BJ (cell line): Measurements from ENCODE around the gene MYO18A. TPM values are rescaled to one million over a fixed set of nuclear protein-coding genes. Genes with fewer than 3 reads are reported as not detected.

Source experiments
- CTCF ChIA-PET: fragments of 350-600 bp; formaldehyde crosslinking; extraction: SDS; loops from one replicate; lab custom pipeline; 2021; ENCODE audit warnings: antibody characterized with exemption, inconsistent platforms; lab: Yijun Ruan, JAX
- POLR2A ChIA-PET: fragments of 300-600 bp; sonication (Branson Sonifier 250); formaldehyde crosslinking; extraction: SDS; loops from one replicate; lab custom pipeline; 2021; ENCODE audit warnings: antibody characterized with exemption; lab: Charles Lee
- DNase-seq: peaks from one replicate; pipeline ENCODE4 v3.0.0-alpha.2; 2011; ENCODE audit warnings: low read depth
- H3K27me3 ChIP-seq: 2 replicates; pipeline ENCODE4 v1.6.0; 2011; ENCODE audit warnings: low read length; ENCODE audit not compliant: control insufficient read depth, insufficient read depth
- H3K36me3 ChIP-seq: 2 replicates; pipeline ENCODE4 v1.5.1; 2011; ENCODE audit warnings: low read length; ENCODE audit not compliant: control insufficient read depth, insufficient read depth
- H3K4me3 ChIP-seq: 2 replicates; pipeline ENCODE4 v1.5.1; 2011; ENCODE audit warnings: low read depth, mild to moderate bottlenecking, control low read depth, low read length
- polyA plus RNA-seq: library from polyadenylated mRNA; depleted of rRNA; stranded (reverse); fragments of >200 nt; gene quantifications from 2 replicates; pipeline ENCODE4 v1.2.3, GENCODE V29; 2011
- TF ChIP-seq, protein P1 (sequence below): IDR thresholded peaks from 2 replicates; pipeline ENCODE4 v1.5.1; 2011; ENCODE audit warnings: low read depth, mild to moderate bottlenecking, control low read depth, inconsistent platforms, low read length, moderate library complexity; ENCODE audit not compliant: insufficient read depth

Gene MYO18A
- polyA plus RNA-seq, 1 experiment: 12.0 TPM

DNA sequence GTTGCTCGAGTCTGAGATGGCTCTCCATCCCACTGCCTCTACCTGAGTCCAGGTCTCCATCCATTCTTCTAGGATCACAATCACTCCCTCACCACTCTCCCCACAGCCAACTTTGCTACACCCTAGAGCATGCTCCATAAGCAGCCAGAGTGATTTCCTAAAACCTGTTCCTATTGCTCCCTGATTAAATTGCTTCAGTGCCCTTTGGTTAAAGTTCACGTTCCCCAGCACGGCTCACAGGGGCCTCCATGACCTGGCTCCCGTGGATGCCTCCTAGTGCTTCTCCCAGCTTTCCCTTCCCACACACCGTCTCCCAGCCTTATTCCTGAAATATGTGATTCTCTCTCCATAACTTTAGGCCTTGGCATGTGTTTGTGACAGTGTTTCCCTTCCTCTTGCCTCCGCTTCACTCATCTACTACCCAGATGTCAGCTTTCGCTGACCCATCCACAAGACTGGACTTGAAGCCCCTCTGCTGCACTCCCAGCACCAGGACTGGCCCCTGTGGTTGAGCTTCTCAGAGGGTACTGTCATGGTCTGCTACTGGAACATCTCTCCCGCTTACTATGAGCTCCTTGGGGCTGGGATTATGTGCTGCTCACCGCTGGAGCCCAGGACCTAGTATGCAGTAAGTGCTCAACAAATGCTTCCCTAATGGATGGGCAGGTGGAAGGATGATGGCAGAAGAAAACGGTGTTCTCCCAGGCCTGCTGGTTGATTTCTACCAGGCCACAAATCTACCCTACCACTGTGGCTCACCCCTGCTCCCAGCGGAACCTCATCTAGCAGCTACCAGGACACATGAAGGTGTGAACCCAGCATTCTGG is 17.9 kb downstream of the MYO18A start:
- no peak overlapping the region for H3K4me3 ChIP-seq
- peaks cover 9% of the 10 kb centered on the region for H3K36me3 ChIP-seq
- ChIA-PET CTCF (interaction anchor here (1.1 to 2.0 kb wide), 6 partner anchors 11 to 58 kb away, joined by 3 to 14 read pairs (median 6); partner anchors contain the start of gene MYO18A), POLR2A (interaction anchor here (1.2 kb wide), 1 partner anchor 14 kb away, joined by 4 read pairs; no protein-coding TSS in a partner anchor)
- DNase-seq: no peak
- TF ChIP-seq, protein P1, sequence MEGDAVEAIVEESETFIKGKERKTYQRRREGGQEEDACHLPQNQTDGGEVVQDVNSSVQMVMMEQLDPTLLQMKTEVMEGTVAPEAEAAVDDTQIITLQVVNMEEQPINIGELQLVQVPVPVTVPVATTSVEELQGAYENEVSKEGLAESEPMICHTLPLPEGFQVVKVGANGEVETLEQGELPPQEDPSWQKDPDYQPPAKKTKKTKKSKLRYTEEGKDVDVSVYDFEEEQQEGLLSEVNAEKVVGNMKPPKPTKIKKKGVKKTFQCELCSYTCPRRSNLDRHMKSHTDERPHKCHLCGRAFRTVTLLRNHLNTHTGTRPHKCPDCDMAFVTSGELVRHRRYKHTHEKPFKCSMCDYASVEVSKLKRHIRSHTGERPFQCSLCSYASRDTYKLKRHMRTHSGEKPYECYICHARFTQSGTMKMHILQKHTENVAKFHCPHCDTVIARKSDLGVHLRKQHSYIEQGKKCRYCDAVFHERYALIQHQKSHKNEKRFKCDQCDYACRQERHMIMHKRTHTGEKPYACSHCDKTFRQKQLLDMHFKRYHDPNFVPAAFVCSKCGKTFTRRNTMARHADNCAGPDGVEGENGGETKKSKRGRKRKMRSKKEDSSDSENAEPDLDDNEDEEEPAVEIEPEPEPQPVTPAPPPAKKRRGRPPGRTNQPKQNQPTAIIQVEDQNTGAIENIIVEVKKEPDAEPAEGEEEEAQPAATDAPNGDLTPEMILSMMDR: no peak
- H3K27me3 ChIP-seq: no peaks in the 10 kb centered on the region

DNA sequence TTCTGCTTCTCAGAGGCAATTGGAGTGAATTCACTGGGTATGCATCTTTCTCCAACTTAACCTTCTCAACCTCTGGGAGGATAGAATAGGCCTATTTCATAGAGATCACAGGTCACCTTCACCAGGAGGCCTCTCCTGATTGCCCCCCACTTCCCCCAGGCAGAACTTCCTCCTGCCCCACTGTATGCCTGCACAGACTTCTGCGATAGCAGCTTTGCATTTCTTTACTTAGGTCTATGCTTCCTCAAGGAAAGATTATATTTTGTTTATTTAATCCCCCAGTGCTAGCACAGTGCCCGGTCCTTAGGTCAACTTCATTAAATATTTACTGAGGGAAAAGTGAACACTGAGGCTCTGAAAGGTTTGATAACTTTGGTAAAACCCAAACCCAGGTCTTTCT is 19.9 kb downstream of the MYO18A start:
- no peaks in the 10 kb centered on the region for H3K36me3 ChIP-seq
- no peak for DNase-seq
- no peak overlapping the region for H3K4me3 ChIP-seq
- no peaks in the 10 kb centered on the region for H3K27me3 ChIP-seq
- ChIA-PET POLR2A (no interaction called here), CTCF (interaction anchor here (2.1 to 2.5 kb wide), 2 partner anchors 15 to 59 kb away, joined by 6 to 10 read pairs; no protein-coding TSS in a partner anchor)
- TF ChIP-seq, protein P1: no peak

DNA sequence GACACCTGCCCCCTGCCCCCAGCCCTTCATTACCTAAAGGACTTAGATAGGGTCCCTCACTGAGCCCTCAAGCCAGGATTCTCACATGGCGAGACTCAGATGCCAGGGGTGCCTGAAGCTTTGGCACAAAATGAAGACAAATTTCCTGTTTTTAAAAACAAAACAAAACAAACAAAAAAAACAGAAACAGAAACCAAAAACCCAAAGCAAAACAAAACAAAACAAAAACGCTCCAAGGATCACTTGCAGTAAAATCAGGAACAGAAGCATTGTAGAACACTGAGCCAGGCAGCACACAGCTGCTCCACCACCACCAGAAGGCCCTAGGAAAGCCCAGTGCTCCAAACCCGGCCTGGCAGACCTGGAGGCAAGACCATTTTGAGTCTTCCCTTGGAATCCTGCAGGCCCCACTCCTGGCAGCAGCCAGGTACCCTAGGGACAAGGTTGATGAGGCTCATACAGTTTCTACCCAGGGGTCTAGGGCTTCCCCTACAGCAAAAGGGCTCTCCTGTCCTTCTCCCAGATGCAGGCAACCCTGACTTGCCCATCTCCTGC is 20.8 kb downstream of the MYO18A start:
- ChIA-PET POLR2A (no interaction called here), CTCF (interaction anchor here (2.1 to 2.5 kb wide), 2 partner anchors 14 to 60 kb away, joined by 6 to 10 read pairs; no protein-coding TSS in a partner anchor)
- TF ChIP-seq, protein P1: no peak
- H3K36me3 ChIP-seq: no peaks in the 10 kb centered on the region
- DNase-seq: no peak
- H3K4me3 ChIP-seq: no peak overlapping the region
- no peaks in the 10 kb centered on the region for H3K27me3 ChIP-seq

DNA sequence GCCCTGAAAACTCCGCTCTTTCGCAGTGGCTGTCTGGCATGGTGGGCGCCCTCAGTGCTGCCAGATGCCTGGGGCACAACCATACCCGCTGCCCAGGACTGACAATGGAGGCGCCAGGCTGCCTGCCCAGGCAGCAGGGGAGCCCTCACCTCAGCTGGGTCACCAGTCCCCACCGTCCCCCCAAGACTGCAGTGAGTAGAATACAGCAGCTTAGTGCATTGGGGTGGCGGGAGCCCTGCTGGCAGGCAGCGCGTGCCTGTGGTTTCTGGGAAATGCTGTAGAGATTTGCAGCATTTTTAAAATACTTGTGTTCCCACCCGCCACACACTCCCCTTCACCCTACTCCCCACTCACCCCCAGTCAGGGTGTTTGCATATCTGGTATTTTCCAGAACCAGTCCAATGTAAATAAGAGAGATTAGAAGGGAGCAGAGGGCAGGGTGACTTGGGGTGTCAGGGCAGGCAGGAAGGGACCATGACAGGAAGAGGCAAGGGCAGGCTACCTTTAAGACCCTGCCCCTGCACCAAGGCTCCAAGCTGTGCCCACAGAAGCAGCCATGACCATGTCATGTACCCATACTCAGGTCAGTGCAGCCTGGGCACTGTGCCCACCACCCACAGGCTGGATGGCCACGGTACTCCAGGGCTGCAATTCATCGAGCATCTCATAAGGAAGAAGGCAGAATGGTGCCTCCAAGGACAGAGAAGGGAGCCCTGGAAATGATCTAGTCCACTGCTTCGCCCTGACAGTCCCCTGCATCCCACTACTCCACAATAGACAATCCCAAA is 21.5 kb downstream of the MYO18A start:
- no peaks in the 10 kb centered on the region for H3K36me3 ChIP-seq
- DNase-seq: no peak
- TF ChIP-seq, protein P1: no peak
- ChIA-PET CTCF (interaction anchor here (0.6 to 2.5 kb wide), 4 partner anchors 35 to 139 kb away, joined by 3 to 10 read pairs (median 3); no protein-coding TSS in a partner anchor), POLR2A (no interaction called here)
- no peaks in the 10 kb centered on the region for H3K27me3 ChIP-seq
- H3K4me3 ChIP-seq: no peak overlapping the region

DNA sequence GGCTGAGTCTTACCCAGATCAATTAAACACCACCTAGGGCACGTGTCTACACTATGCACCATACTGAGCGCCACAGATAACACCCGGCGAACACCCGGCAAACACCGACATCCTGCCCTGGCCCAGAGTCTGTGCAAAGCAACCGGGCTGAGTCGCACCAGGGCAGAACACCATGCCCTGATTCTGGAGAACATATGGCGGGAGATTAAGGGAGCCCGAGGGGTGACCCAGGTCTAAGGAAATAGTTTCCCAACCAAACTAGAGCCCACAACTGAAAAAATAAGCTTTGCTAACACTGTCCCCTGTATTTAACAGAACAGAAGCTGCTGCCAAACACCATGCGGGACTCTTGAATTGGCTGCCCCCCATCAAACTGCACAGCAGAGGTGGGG is 22.1 kb downstream of the MYO18A start:
- Histone ChIP-seq H3K36me3 (no peaks in the 10 kb centered on the region), H3K27me3 (no peaks in the 10 kb centered on the region), H3K4me3 (no peak overlapping the region)
- TF ChIP-seq, protein P1: no peak
- no peak for DNase-seq
- ChIA-PET POLR2A (no interaction called here), CTCF (interaction anchor here (0.6 to 2.5 kb wide), 4 partner anchors 34 to 139 kb away, joined by 3 to 10 read pairs (median 3); no protein-coding TSS in a partner anchor)
